ENCODE results near the gene LSAMP.

The LSAMP gene

GRCh38 chr3:116038968-116039650 is 406.2 kb downstream of the LSAMP start:
- Histone ChIP-seq H3K9me2 (replicated peaks; ENCODE audit: low read depth, low read length) (no peaks in the 10 kb centered on the region), H3K9ac (ENCODE audit: low read depth, low read length, poor library complexity, severe bottlenecking) (no peak overlapping the region), H3F3A (ENCODE audit: low read depth) (no peaks in the 10 kb centered on the region), H3K27me3 (ENCODE audit: insufficient read depth, low read length, poor library complexity, severe bottlenecking) (no peaks in the 10 kb centered on the region), H2AFZ (ENCODE audit: low read length) (no peak overlapping the region), H3K79me2 (ENCODE audit: insufficient read depth, low read length) (no peaks in the 10 kb centered on the region), H4K20me1 (ENCODE audit: insufficient read depth, low read length, poor library complexity, severe bottlenecking) (no peaks in the 10 kb centered on the region), H3K4me1 (ENCODE audit: insufficient read depth, low read length, poor library complexity, severe bottlenecking) (no peaks in the 10 kb centered on the region), H3K4me2 (ENCODE audit: low read depth, low read length, poor library complexity, severe bottlenecking) (no peak overlapping the region), H3K9me3 (ENCODE audit: insufficient read depth, low read depth, low read length) (no peaks in the 10 kb centered on the region), H3K36me3 (ENCODE audit: insufficient read depth, low read length) (no peaks in the 10 kb centered on the region), H3K4me3 (ENCODE audit: low read length, poor library complexity, severe bottlenecking) (no peak overlapping the region)
- TF ChIP-seq EZH2phosphoT487 (IDR thresholded peaks at IDR 0.05; ENCODE audit: borderline replicate concordance): no peak

DNA sequence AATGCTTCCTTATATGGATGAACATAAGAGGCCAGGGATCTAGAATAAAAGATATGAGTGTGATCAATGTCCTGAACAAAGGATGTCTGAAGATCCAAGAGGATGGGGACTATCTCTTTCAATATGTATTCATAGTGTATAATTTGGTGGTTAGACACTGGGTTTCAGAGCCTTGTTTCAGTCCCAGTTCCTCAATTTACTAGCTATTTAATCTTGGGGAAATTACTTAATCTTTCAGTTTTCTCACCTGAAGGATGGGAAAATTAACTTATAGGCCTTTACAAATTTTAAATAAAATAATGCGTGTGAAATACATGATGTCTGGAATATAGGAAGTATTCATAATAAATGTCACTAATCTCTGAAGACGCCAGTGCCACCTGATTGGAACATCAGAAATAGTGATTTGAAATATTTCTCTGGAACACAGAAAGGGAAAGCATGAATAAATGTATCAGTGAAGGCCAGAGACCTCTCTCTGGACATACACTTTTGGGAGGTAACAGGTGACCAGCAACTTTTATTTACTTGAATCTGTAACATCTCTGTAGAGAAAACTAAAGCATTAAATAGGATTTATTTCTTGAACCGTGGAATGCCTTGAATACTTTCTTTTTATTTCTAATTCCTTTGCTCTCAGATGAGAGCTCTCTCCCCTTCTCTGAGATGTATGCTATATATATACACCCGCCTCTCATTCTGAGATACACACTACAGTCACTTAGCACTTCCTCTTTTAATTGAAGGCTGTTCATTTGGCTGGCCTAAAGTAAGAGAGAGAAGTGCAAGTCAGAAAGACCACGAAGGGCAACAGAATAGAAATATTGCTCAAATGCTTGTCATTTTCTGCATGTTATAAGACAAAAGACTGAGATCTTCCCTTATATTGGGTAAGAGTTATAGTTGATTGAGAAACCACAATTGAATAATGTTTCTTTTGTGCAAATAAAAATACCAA is 407.1 kb downstream of the LSAMP start:
- no peak for TF ChIP-seq EZH2phosphoT487 (IDR thresholded peaks at IDR 0.05; ENCODE audit: borderline replicate concordance)
- TF ChIP-seq, protein P1, sequence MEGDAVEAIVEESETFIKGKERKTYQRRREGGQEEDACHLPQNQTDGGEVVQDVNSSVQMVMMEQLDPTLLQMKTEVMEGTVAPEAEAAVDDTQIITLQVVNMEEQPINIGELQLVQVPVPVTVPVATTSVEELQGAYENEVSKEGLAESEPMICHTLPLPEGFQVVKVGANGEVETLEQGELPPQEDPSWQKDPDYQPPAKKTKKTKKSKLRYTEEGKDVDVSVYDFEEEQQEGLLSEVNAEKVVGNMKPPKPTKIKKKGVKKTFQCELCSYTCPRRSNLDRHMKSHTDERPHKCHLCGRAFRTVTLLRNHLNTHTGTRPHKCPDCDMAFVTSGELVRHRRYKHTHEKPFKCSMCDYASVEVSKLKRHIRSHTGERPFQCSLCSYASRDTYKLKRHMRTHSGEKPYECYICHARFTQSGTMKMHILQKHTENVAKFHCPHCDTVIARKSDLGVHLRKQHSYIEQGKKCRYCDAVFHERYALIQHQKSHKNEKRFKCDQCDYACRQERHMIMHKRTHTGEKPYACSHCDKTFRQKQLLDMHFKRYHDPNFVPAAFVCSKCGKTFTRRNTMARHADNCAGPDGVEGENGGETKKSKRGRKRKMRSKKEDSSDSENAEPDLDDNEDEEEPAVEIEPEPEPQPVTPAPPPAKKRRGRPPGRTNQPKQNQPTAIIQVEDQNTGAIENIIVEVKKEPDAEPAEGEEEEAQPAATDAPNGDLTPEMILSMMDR (conservative IDR thresholded peaks at IDR 0.05; ENCODE audit: low read length): no peak
- no peak overlapping the region for H2AFZ ChIP-seq (ENCODE audit: low read length)
- no peaks in the 10 kb centered on the region for H3F3A ChIP-seq (ENCODE audit: low read depth)
- no peak overlapping the region for H3K4me3 ChIP-seq (ENCODE audit: low read length, poor library complexity, severe bottlenecking)
- H3K79me2 ChIP-seq (ENCODE audit: insufficient read depth, low read length): no peaks in the 10 kb centered on the region
- H4K20me1 ChIP-seq (ENCODE audit: insufficient read depth, low read length, poor library complexity, severe bottlenecking): no peaks in the 10 kb centered on the region
- H3K9ac ChIP-seq (ENCODE audit: low read depth, low read length, poor library complexity, severe bottlenecking): no peak overlapping the region
- H3K27me3 ChIP-seq (ENCODE audit: insufficient read depth, low read length, poor library complexity, severe bottlenecking): no peaks in the 10 kb centered on the region
- no peaks in the 10 kb centered on the region for H3K9me2 ChIP-seq (replicated peaks; ENCODE audit: low read depth, low read length)
- no peaks in the 10 kb centered on the region for H3K36me3 ChIP-seq (ENCODE audit: insufficient read depth, low read length)
- H3K4me2 ChIP-seq (ENCODE audit: low read depth, low read length, poor library complexity, severe bottlenecking): no peak overlapping the region
- no peaks in the 10 kb centered on the region for H3K4me1 ChIP-seq (ENCODE audit: insufficient read depth, low read length, poor library complexity, severe bottlenecking)
- H3K9me3 ChIP-seq (ENCODE audit: insufficient read depth, low read depth, low read length): no peaks in the 10 kb centered on the region

DNA sequence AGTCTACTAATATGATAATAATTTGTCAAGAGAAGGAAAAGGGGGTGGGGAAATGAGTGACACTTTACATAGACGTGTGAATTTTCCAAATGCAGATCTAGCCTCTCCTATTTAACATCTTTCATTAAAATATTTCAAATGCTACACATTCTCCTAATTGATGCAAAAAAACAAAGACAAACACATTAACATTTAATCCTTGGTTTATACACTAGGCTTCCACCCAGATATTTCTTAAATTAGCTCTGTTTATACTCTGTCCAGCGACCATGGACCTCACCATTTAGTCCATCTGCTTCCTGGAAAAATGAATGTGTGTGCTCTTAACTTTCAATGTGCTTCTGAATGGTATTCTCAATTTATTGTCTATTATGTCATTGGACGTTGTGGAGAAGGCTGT is 409.9 kb downstream of the LSAMP start:
- no peak overlapping the region for H2AFZ ChIP-seq (ENCODE audit: low read length)
- no peaks in the 10 kb centered on the region for H3K9me3 ChIP-seq (ENCODE audit: insufficient read depth, low read depth, low read length)
- H3K79me2 ChIP-seq (ENCODE audit: insufficient read depth, low read length): no peaks in the 10 kb centered on the region
- H3F3A ChIP-seq (ENCODE audit: low read depth): no peaks in the 10 kb centered on the region
- no peaks in the 10 kb centered on the region for H3K36me3 ChIP-seq (ENCODE audit: insufficient read depth, low read length)
- no peaks in the 10 kb centered on the region for H3K27me3 ChIP-seq (ENCODE audit: insufficient read depth, low read length, poor library complexity, severe bottlenecking)
- no peak overlapping the region for H3K4me3 ChIP-seq (ENCODE audit: low read length, poor library complexity, severe bottlenecking)
- no peaks in the 10 kb centered on the region for H3K4me1 ChIP-seq (ENCODE audit: insufficient read depth, low read length, poor library complexity, severe bottlenecking)
- H4K20me1 ChIP-seq (ENCODE audit: insufficient read depth, low read length, poor library complexity, severe bottlenecking): no peaks in the 10 kb centered on the region
- no peak overlapping the region for H3K4me2 ChIP-seq (ENCODE audit: low read depth, low read length, poor library complexity, severe bottlenecking)
- H3K9me2 ChIP-seq (replicated peaks; ENCODE audit: low read depth, low read length): no peaks in the 10 kb centered on the region
- TF ChIP-seq, protein P1 (conservative IDR thresholded peaks at IDR 0.05; ENCODE audit: low read length): no peak
- TF ChIP-seq EZH2phosphoT487 (IDR thresholded peaks at IDR 0.05; ENCODE audit: borderline replicate concordance): no peak
- H3K9ac ChIP-seq (ENCODE audit: low read depth, low read length, poor library complexity, severe bottlenecking): no peak overlapping the region
